Measurements from ENCODE around the gene ANO4.

The ANO4 gene

DNA sequence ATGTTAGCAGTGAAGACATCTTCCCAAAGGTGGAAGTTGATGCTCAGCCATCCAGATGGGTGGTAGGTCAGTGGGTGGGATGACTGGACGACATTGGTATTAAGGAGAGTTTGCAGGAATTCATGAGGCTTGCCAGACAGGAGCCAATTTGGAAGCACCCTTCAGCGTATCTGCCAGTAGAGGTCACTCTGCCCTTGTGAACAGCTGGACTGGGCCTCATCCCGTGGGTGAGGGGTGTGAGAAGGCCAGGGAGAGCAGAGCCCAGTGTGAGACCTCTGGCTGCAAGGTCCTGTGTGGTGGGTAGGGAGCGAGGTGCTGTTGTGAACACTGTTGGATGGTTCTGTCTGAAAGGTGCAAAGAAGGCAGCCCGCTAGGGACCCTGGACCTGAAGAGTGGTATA, 377.7 kb downstream of the ANO4 start:
- in situ Hi-C loops (cut with MboI; ENCODE audit: low sequenced_read_pairs), result no loop called here

DNA sequence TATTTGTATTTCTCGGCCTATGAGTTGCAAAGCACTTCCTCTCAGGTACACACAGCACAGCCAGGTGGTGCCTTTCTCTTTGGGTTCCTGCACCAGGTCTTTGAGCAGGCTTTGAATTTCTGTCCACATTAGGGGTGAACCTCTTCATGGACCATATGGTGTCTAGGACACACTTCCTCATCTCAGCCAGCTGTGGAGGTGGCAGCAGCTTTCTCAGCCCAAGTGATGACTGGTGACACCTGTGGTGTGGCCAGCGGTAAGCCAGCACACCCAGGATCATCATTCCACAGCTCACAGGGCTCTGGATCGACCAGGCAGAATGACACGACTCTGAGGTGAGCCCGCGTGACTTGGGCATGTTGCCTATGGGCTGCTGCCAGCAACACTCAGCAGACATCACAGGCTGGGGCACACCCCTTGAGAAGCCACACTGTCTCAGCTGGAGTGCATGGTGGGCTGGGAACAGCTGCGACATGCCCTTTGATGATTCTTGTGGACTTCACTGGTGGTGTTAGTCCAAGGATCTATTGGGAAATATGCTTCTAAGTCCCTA, 378.7 kb downstream of the ANO4 start:
- in situ Hi-C loops (cut with MboI; ENCODE audit: low sequenced_read_pairs), result no loop called here

GRCh38 chr12:101174541-101174940, 380.0 kb downstream of the ANO4 start:
- in situ Hi-C loops (cut with MboI; ENCODE audit: low sequenced_read_pairs), result no loop called here
